Measurements from ENCODE around the gene SNTG2. TPM values are rescaled to one million over a fixed set of nuclear protein-coding genes. Genes with fewer than 3 reads are reported as not detected.

Gene SNTG2
- total and polyA plus RNA-seq, 2 of the 13 experiments (the other 11 are each of a cell fraction or from before 2014, with no cell fraction given) = not detected

GRCh38 chr2:1414121-1414520 is 463.5 kb downstream of the SNTG2 start:
- no peaks in the 10 kb centered on the region for H3K36me3 ChIP-seq (replicated peaks in 1 of 2; ENCODE audit: control insufficient read depth in 1 of 2, insufficient read depth in 2 of 2, low read length in 2 of 2)
- no peak overlapping the region for H3K4me3 ChIP-seq (replicated peaks in 1 of 3; ENCODE audit: insufficient read depth in 1 of 3, low read depth in 2 of 3, low read length in 3 of 3)
- no peaks in the 10 kb centered on the region for H3K4me1 ChIP-seq (ENCODE audit: insufficient read depth, low read length)
- H3K9ac ChIP-seq (ENCODE audit: insufficient read depth, low read depth, low read length) = no peak overlapping the region
- no peaks in the 10 kb centered on the region for H3K79me2 ChIP-seq (ENCODE audit: insufficient read depth, low read length)
- ATAC-seq (no peak), FAIRE-seq (no peak), DNase-seq (ENCODE audit: low spot score) (no peak)
- H3K4me2 ChIP-seq (ENCODE audit: low read depth, low read length) = no peak overlapping the region
- in situ Hi-C loops (cut with HindIII; ENCODE audit: extremely low pct_ligation_motif_present, low pct_unique_long_range_greater_than_20kb) (no loop called here), intact Hi-C loops (cut with micrococcal nuclease; ENCODE audit: unreplicated experiment) (no loop called here)
- no peak overlapping the region for H2AFZ ChIP-seq (ENCODE audit: low read length)
- no peaks in the 10 kb centered on the region for H3K9me3 ChIP-seq (ENCODE audit: low read length)
- ChIA-PET CTCF (ENCODE audit: low intra/inter-chr PET ratio, low total read pairs) (no interaction called here), POLR2A (no interaction called here)
- H3K27ac ChIP-seq (ENCODE audit: extremely low read length, insufficient read depth, low read length) = no peak overlapping the region
- peaks cover 2 to 45% of the 10 kb centered on the region in 2 experiments for H3K27me3 ChIP-seq (ENCODE audit: control insufficient read depth in 1 of 2, insufficient read depth in 2 of 2, low read length in 2 of 2)
- H4K20me1 ChIP-seq (ENCODE audit: insufficient read depth, low read length) = no peaks in the 10 kb centered on the region
- WGBS (ENCODE audit: low lambda C conversion rate) = 31% methylated on average over 12 of the region's 13 CpGs
- BruUV-seq (replicated peaks) = no TSS peak
- no peak for TF ChIP-seq MLXIP (CRISPR knock-in tag; IDR thresholded peaks at IDR 0.05; ENCODE audit: borderline replicate concordance)
- no peak for TF ChIP-seq ERF (CRISPR knock-in tag; IDR thresholded peaks at IDR 0.05)
- no peak for TF ChIP-seq CC2D1A (CRISPR knock-in tag; IDR thresholded peaks at IDR 0.05)
- TF ChIP-seq ZBTB43 (CRISPR knock-in tag; conservative IDR thresholded peaks at IDR 0.05) = no peak
- no peak for TF ChIP-seq ZNF142 (CRISPR knock-in tag; IDR thresholded peaks at IDR 0.05)
- no peak for TF ChIP-seq MXD1 (CRISPR knock-in tag; IDR thresholded peaks at IDR 0.05)
- no peak for TF ChIP-seq SYNCRIP (IDR thresholded peaks at IDR 0.05; ENCODE audit: insufficient read depth, low read depth, low read length)
- no peak for TF ChIP-seq REXO4 (CRISPR knock-in tag; IDR thresholded peaks at IDR 0.05; ENCODE audit: borderline replicate concordance)
- TF ChIP-seq ZSCAN30 (CRISPR knock-in tag; IDR thresholded peaks at IDR 0.05) = no peak
- TF ChIP-seq YY1 (IDR thresholded peaks at IDR 0.05; ENCODE audit: insufficient read depth, insufficient replicate concordance, low read depth, low read length) = no peak
- TF ChIP-seq ZNF549 (CRISPR knock-in tag; IDR thresholded peaks at IDR 0.05) = no peak
- TF ChIP-seq ZNF598 (CRISPR knock-in tag; IDR thresholded peaks at IDR 0.05; ENCODE audit: borderline replicate concordance) = no peak
- no peak for TF ChIP-seq ZNF879 (CRISPR knock-in tag; IDR thresholded peaks at IDR 0.05)
- no peak for TF ChIP-seq ZNF550 (CRISPR knock-in tag; IDR thresholded peaks at IDR 0.05; ENCODE audit: borderline replicate concordance)
- TF ChIP-seq FOSL1 (CRISPR knock-in tag; IDR thresholded peaks at IDR 0.05; ENCODE audit: borderline replicate concordance) = no peak
